Testis (tissue), 3 donors: ENCODE results near the gene AGBL4. TPM values are rescaled to one million over a fixed set of nuclear protein-coding genes. Genes with fewer than 3 reads are reported as not detected.

Experiments used
- DNase-seq: peaks from one replicate; pipeline ENCODE4 v3.0.0-alpha.2; 2019
- H3K27ac ChIP-seq, 2 donors: fragments of 200-600 bp; sonication (generic); one replicate each; pipeline ENCODE4 v1.5.1; 2019
- H3K27me3 ChIP-seq: fragments of 200-600 bp; sonication (generic); one replicate; pipeline ENCODE4 v1.5.1; 2019
- H3K36me3 ChIP-seq: fragments of 200-600 bp; sonication (generic); one replicate; pipeline ENCODE4 v1.5.1; 2017; ENCODE audit warnings: low read depth; ENCODE audit errors: missing control alignments
- H3K4me1 ChIP-seq: fragments of 200-600 bp; sonication (generic); one replicate; pipeline ENCODE4 v1.5.1; 2019
- H3K4me3 ChIP-seq, 2 donors: fragments of 200-600 bp; sonication (generic); one replicate each; pipeline ENCODE4 v1.5.1; 2017 to 2019
- H3K9me3 ChIP-seq: fragments of 200-600 bp; sonication (generic); one replicate; pipeline ENCODE4 v1.5.1; 2017
- CTCF ChIP-seq, 3 experiments: fragments of 450-650 bp in 2 of 3; fragments of 200-600 bp in 1 of 3; sonication (generic) in 1 of 3; IDR thresholded peaks; one replicate each; pipeline ENCODE4 v1.5.1; 2016 to 2019; ENCODE audit warnings: antibody characterized with exemption in 3 of 3, mild to moderate bottlenecking in 2 of 3, moderate library complexity in 1 of 3
- POLR2A ChIP-seq: fragments of 450-650 bp; IDR thresholded peaks from one replicate; pipeline ENCODE4 v1.6.1; 2017; ENCODE audit warnings: antibody characterized with exemption, mild to moderate bottlenecking, moderate library complexity
- WGBS, 2 donors: methylation state at CpG; one replicate each; pipeline ENCODE4 v1.1.5; 2018; 5-methylcytosine and 5-hydroxymethylcytosine counted together
- intact Hi-C: fragments of 100-400 bp; cut with DNase I; formaldehyde crosslinking; loops from one replicate; pipeline ENCODE4 v1.15.1; 2023; ENCODE audit warnings: low total_unique reads
- polyA plus RNA-seq: library from polyadenylated mRNA; stranded (reverse); fragments of 350-450 nt; fragmentation: Illumina TruSeq; extraction: RNeasy Lipid Tissue Mini Kit (QIAGEN cat#74804); gene quantifications from one replicate; pipeline ENCODE4 v1.2.3, GENCODE V29; 2014; ENCODE audit warnings: low read depth, low replicate concordance; ENCODE audit not compliant: insufficient read depth
- total RNA-seq, 2 donors: library from RNA; depleted of rRNA; stranded (reverse); fragments of >200 nt; gene quantifications; one replicate each; pipeline ENCODE4 v1.2.3, GENCODE V29; 2016

Gene AGBL4
- total and polyA plus RNA-seq, 3 donors from 2014 or later: 3.3 to 6.9 (median 5.8) TPM

DNA sequence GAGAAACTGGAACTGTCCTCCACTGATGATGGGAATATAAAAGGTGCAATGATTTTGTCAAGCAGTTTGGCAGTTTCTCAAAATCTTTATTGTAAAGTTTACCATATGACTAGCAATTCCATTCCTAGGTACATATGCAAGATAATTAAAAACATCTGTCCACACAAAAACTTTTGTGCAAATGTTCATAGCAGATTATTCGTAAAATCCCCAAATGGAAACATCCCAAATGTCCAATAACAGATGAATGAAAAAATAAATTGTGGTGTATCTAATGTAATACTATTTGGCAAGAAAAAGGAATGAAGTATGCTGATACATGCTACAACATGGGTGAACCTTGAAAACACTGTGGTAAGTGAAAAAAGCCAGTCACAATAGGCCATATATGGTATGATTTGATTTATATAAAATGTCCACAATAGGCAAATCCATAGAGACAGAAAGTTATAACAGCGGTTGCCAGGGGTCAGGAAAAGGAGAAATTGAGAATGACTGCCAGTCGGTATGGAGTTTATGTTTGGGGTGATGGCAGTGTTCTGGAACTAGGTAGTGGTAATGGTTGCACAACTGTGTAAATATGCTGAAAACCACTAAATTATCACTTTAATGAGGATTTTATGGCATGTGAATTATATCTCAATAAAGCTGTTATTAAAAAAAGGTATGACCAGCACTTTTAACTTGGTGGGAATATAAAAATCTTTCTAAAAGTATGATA is 1165.4 kb downstream of the AGBL4 start:
- Histone ChIP-seq H3K36me3 (no peaks in the 10 kb centered on the region), H3K4me1 (no peaks in the 10 kb centered on the region), H3K27ac (no peak overlapping the region), H3K4me3 (no peak overlapping the region), H3K27me3 (no peaks in the 10 kb centered on the region), H3K9me3 (no peaks in the 10 kb centered on the region)
- no peak for DNase-seq
- TF ChIP-seq CTCF (IDR thresholded peaks at IDR 0.05) (no peak), POLR2A (no peak)
- intact Hi-C loops: no loop called here
- WGBS, 2 donors: 59 to 60% methylated on average over 3 of the region's 3 CpGs

DNA sequence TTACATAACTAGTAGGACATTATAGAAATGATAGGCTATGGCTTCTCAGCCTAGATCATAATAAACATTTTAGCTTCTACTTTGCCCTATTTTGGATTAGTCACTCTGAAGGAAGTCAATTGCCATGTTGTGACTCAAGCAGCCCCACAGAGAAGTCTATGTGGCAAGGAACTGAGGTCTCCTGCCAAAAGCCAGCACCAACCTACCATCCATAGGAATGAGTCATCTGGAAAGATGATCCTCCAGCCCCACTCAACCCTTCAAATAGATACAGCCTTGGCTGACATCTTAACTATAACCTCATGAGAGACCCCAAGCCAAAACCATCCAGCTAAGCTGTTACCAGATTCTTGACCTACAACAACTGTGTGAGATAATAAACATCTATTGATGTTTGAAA is 1170.7 kb downstream of the AGBL4 start:
- TF ChIP-seq POLR2A: no peak
- no peak for TF ChIP-seq CTCF (IDR thresholded peaks at IDR 0.05)
- no peak overlapping the region for H3K27ac ChIP-seq
- H3K4me3 ChIP-seq: no peak overlapping the region
- no peak for DNase-seq
- H3K27me3 ChIP-seq: no peaks in the 10 kb centered on the region
- intact Hi-C loops: no loop called here
- H3K36me3 ChIP-seq: no peaks in the 10 kb centered on the region
- H3K4me1 ChIP-seq: no peaks in the 10 kb centered on the region
- no peaks in the 10 kb centered on the region for H3K9me3 ChIP-seq

DNA sequence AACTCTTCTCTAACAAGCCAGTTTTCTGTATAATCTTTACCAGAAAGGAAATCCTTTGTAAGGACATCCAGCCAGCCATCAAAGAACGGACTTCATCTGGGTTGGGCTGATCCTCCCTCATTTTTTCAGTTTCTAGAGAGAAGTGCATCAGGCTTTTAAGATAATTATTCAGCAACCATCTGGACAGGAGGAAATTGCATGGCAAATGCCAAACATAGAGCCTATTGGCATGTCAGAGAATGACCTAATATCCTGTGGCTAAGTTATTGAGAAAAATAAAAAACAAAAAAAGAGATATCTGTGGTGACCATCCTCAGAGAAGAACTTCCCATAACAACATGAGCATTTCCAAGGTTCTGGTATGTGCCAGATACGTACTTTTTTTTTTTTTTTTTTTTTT is 1172.1 kb downstream of the AGBL4 start:
- 47 to 50% methylated on average over 2 of the region's 2 CpGs for WGBS, 2 donors
- no peak for DNase-seq
- Histone ChIP-seq H3K4me3 (no peak overlapping the region), H3K27me3 (no peaks in the 10 kb centered on the region), H3K36me3 (no peaks in the 10 kb centered on the region), H3K9me3 (no peaks in the 10 kb centered on the region), H3K4me1 (no peaks in the 10 kb centered on the region), H3K27ac (no peak overlapping the region)
- TF ChIP-seq POLR2A (no peak), CTCF (IDR thresholded peaks at IDR 0.05) (no peak)
- intact Hi-C loops: no loop called here

DNA sequence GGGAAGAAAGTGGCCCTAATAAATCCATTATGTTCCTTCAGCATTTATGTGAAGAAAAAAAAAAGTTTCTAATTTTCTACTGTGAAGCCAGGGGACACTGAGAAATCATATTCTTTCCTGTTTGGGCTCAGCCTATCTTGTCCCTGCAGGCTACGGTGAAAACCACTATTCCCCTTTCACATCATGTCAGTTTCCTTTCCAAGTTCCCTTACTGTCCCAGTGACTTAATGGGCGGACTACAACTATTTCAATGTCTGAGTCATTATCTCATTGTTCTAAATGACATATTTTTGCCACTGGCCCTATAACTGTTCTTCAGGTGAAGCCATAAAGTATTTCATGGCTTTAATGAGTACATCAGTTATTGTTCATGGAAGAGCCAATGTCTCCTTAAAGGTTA is 1175.7 kb downstream of the AGBL4 start:
- Histone ChIP-seq H3K4me3 (no peak overlapping the region), H3K9me3 (no peaks in the 10 kb centered on the region), H3K4me1 (no peaks in the 10 kb centered on the region), H3K36me3 (no peaks in the 10 kb centered on the region), H3K27ac (no peak overlapping the region), H3K27me3 (no peaks in the 10 kb centered on the region)
- no peak for TF ChIP-seq POLR2A
- no peak for TF ChIP-seq CTCF (IDR thresholded peaks at IDR 0.05)
- intact Hi-C loops: no loop called here
- no peak for DNase-seq
- WGBS, 2 donors: 71 to 83% methylated on average over 2 of the region's 2 CpGs

GRCh38 chr1:48846441-48846840 is 1177.3 kb downstream of the AGBL4 start:
- Histone ChIP-seq H3K4me3 (no peak overlapping the region), H3K36me3 (no peaks in the 10 kb centered on the region), H3K4me1 (no peaks in the 10 kb centered on the region), H3K27ac (no peak overlapping the region), H3K27me3 (no peaks in the 10 kb centered on the region), H3K9me3 (no peaks in the 10 kb centered on the region)
- no peak for DNase-seq
- WGBS, 2 donors: 85 to 100% methylated on average over 1 of the region's 1 CpG
- no peak for TF ChIP-seq CTCF (IDR thresholded peaks at IDR 0.05)
- no peak for TF ChIP-seq POLR2A
- intact Hi-C loops: no loop called here
